ENCODE data around the gene DCC.

DNA sequence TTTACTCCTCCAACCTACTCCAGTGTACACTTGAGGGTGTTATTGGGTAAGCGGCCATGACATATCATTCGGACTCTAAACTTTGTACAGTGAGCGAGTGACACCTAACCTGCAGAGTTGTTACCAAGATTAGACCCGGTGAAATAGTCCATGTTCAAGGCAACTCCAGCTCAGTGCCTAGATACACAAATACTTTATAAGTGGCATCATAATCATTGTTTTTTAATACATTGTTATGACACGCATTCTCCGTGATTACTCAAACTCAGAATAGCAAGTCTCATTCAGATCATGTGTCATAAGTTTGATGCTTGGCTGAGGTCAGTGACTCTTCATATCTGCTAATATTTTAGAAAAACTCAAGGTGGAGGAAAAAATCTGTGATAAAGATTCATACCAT, 597.8 kb downstream of the DCC start:
- TF ChIP-seq, protein P1, sequence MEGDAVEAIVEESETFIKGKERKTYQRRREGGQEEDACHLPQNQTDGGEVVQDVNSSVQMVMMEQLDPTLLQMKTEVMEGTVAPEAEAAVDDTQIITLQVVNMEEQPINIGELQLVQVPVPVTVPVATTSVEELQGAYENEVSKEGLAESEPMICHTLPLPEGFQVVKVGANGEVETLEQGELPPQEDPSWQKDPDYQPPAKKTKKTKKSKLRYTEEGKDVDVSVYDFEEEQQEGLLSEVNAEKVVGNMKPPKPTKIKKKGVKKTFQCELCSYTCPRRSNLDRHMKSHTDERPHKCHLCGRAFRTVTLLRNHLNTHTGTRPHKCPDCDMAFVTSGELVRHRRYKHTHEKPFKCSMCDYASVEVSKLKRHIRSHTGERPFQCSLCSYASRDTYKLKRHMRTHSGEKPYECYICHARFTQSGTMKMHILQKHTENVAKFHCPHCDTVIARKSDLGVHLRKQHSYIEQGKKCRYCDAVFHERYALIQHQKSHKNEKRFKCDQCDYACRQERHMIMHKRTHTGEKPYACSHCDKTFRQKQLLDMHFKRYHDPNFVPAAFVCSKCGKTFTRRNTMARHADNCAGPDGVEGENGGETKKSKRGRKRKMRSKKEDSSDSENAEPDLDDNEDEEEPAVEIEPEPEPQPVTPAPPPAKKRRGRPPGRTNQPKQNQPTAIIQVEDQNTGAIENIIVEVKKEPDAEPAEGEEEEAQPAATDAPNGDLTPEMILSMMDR (optimal IDR thresholded peaks at IDR 0.05 in 1 of 3, IDR thresholded peaks at IDR 0.05 in 1 of 3, conservative IDR thresholded peaks at IDR 0.05 in 1 of 3; ENCODE audit: extremely low read depth in 1 of 3, insufficient read depth in 2 of 3, low read length in 3 of 3), result no peak
- TF ChIP-seq EZH2 (IDR thresholded peaks at IDR 0.05; ENCODE audit: low read length), result no peak

Data from keratinocyte (primary cell).